Activated CD8-positive, alpha-beta T cell treated with anti-CD3 and anti-CD28 coated beads for 36 hours (primary cell): ENCODE data around the gene ZCCHC2. TPM values are rescaled to one million over a fixed set of nuclear protein-coding genes. Genes with fewer than 3 reads are reported as not detected.

Source experiments
- ATAC-seq: fragments of 200-7000 bp; cut with Tn5 transposase; one replicate; pipeline ENCODE4 v1.10.0; 2021; ENCODE audit warnings: mild to moderate bottlenecking, moderate library complexity
- CTCF ChIA-PET: fragments of 350-600 bp; sonication (Branson Sonifier 250); formaldehyde crosslinking; loops from one replicate; lab custom pipeline; 2021; ENCODE audit warnings: antibody characterized with exemption; lab: Charles Lee
- POLR2A ChIA-PET: fragments of 350-600 bp; sonication (Branson Sonifier 250); formaldehyde crosslinking; loops from one replicate; lab custom pipeline; 2021; ENCODE audit warnings: antibody characterized with exemption; lab: Charles Lee
- DNase-seq: peaks from one replicate; pipeline ENCODE4 v3.0.0-alpha.2; 2020
- H3K27ac Mint-ChIP-seq: one replicate; pipeline ENCODE4 v1.8.0; 2021; ENCODE audit warnings: mild to moderate bottlenecking, mixed read lengths
- H3K27me3 Mint-ChIP-seq: one replicate; pipeline ENCODE4 v1.8.0; 2021; ENCODE audit warnings: mixed read lengths
- H3K36me3 Mint-ChIP-seq: one replicate; pipeline ENCODE4 v1.8.0; 2021; ENCODE audit warnings: low read depth, mixed read lengths
- H3K4me1 Mint-ChIP-seq: one replicate; pipeline ENCODE4 v1.8.0; 2021; ENCODE audit warnings: low read depth, mixed read lengths
- H3K4me3 Mint-ChIP-seq: one replicate; pipeline ENCODE4 v1.8.0; 2021; ENCODE audit warnings: mild to moderate bottlenecking, moderate library complexity, mixed read lengths
- H3K9me3 Mint-ChIP-seq: one replicate; pipeline ENCODE4 v1.8.0; 2021; ENCODE audit warnings: mixed read lengths
- intact Hi-C: fragments of 100-400 bp; cut with micrococcal nuclease; formaldehyde crosslinking; loops from one replicate; pipeline ENCODE4 v1.10.0; 2022
- total RNA-seq, 2 experiments: library from RNA; stranded (reverse); gene quantifications; one replicate each; pipeline ENCODE4 v1.2.3, GENCODE V29; 2021
- TF ChIP-seq, protein P1 (sequence below): fragments of 200-600 bp; IDR thresholded peaks from one replicate; pipeline ENCODE4 v1.8.0; 2022; ENCODE audit warnings: antibody characterized with exemption, mild to moderate bottlenecking

Gene ZCCHC2
- total RNA-seq, 2 experiments from 2014 or later: 31.7 to 33.4 TPM

GRCh38 chr18:62538881-62539280 lies 16.1 kb downstream of the ZCCHC2 start:
- Mint-ChIP-seq H3K27me3 (no peaks in the 10 kb centered on the region), H3K36me3 (peaks cover 31% of the 10 kb centered on the region), H3K4me1 (peaks cover 35% of the 10 kb centered on the region), H3K9me3 (no peaks in the 10 kb centered on the region), H3K4me3 (no peak overlapping the region), H3K27ac (no peak overlapping the region)
- DNase-seq (no peak), ATAC-seq (no peak)
- intact Hi-C loops: no loop called here
- CTCF ChIA-PET: interaction anchor here (0.9 kb wide), 1 partner anchor 23 kb away, joined by 4 read pairs; no protein-coding TSS in a partner anchor
- TF ChIP-seq, protein P1, sequence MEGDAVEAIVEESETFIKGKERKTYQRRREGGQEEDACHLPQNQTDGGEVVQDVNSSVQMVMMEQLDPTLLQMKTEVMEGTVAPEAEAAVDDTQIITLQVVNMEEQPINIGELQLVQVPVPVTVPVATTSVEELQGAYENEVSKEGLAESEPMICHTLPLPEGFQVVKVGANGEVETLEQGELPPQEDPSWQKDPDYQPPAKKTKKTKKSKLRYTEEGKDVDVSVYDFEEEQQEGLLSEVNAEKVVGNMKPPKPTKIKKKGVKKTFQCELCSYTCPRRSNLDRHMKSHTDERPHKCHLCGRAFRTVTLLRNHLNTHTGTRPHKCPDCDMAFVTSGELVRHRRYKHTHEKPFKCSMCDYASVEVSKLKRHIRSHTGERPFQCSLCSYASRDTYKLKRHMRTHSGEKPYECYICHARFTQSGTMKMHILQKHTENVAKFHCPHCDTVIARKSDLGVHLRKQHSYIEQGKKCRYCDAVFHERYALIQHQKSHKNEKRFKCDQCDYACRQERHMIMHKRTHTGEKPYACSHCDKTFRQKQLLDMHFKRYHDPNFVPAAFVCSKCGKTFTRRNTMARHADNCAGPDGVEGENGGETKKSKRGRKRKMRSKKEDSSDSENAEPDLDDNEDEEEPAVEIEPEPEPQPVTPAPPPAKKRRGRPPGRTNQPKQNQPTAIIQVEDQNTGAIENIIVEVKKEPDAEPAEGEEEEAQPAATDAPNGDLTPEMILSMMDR: no peak
- POLR2A ChIA-PET: no interaction called here

GRCh38 chr18:62539284-62540165 lies 16.7 kb downstream of the ZCCHC2 start:
- Mint-ChIP-seq H3K4me3 (no peak overlapping the region), H3K9me3 (no peaks in the 10 kb centered on the region), H3K4me1 (peaks cover 28% of the 10 kb centered on the region), H3K27ac (no peak overlapping the region), H3K36me3 (peaks cover 34% of the 10 kb centered on the region), H3K27me3 (no peaks in the 10 kb centered on the region)
- ATAC-seq (no peak), DNase-seq (no peak)
- CTCF ChIA-PET: interaction anchor here (0.9 kb wide), 1 partner anchor 22 kb away, joined by 4 read pairs; no protein-coding TSS in a partner anchor
- intact Hi-C loops: no loop called here
- TF ChIP-seq, protein P1: no peak
- POLR2A ChIA-PET: interaction anchor here (1.2 to 1.5 kb wide), 2 partner anchors 11 to 13 kb away, joined by 3 read pairs; no protein-coding TSS in a partner anchor

GRCh38 chr18:62543021-62543420 lies 20.2 kb downstream of the ZCCHC2 start:
- ChIA-PET CTCF (interaction anchor here (1.2 to 1.4 kb wide), 2 partner anchors 42 to 117 kb away, joined by 3 read pairs; no protein-coding TSS in a partner anchor), POLR2A (interaction anchor here (0.8 kb wide), 1 partner anchor 17 kb away, joined by 3 read pairs; no protein-coding TSS in a partner anchor)
- no peak for DNase-seq
- TF ChIP-seq, protein P1: no peak
- no peak for ATAC-seq
- Mint-ChIP-seq H3K4me3 (no peak overlapping the region), H3K9me3 (no peaks in the 10 kb centered on the region), H3K27ac (no peak overlapping the region), H3K27me3 (no peaks in the 10 kb centered on the region), H3K4me1 (peaks cover under 1% of the 10 kb centered on the region), H3K36me3 (peaks cover 45% of the 10 kb centered on the region)
- intact Hi-C loops: no loop called here

GRCh38 chr18:62545098-62545497 lies 22.3 kb downstream of the ZCCHC2 start:
- Mint-ChIP-seq H3K27me3 (no peaks in the 10 kb centered on the region), H3K36me3 (peaks cover 48% of the 10 kb centered on the region), H3K4me3 (no peak overlapping the region), H3K27ac (no peak overlapping the region), H3K4me1 (no peaks in the 10 kb centered on the region), H3K9me3 (no peaks in the 10 kb centered on the region)
- DNase-seq (no peak), ATAC-seq (no peak)
- intact Hi-C loops: no loop called here
- CTCF ChIA-PET: no interaction called here
- POLR2A ChIA-PET: interaction anchor here (0.7 kb wide), 1 partner anchor 335 kb away, joined by 3 read pairs; no protein-coding TSS in a partner anchor
- TF ChIP-seq, protein P1: no peak

DNA sequence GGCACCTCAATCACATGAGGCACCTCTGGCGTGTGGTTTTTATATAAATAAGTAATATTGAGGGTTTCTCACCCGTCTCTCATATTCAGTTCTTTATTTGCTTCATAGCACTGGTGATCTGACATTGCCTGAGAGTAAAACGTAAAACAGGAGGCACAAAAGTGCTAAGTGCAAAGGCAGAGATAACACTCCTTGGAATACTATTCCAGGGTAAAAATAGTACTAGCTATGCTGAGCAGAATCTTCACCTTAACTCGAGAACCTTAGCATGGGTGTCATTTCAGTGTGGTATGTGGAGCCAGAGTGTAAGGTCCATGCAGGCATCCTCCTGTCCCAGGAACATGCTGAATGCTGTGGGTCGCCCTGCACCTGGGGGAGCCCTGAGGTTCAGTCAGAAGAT lies 26.9 kb downstream of the ZCCHC2 start:
- ChIA-PET POLR2A (no interaction called here), CTCF (interaction anchor here (1.4 kb wide), 1 partner anchor 37 kb away, joined by 4 read pairs; no protein-coding TSS in a partner anchor)
- Mint-ChIP-seq H3K4me1 (peaks cover 10% of the 10 kb centered on the region), H3K36me3 (peaks cover 50% of the 10 kb centered on the region), H3K27me3 (no peaks in the 10 kb centered on the region), H3K9me3 (no peaks in the 10 kb centered on the region), H3K4me3 (no peak overlapping the region), H3K27ac (no peak overlapping the region)
- TF ChIP-seq, protein P1: no peak
- intact Hi-C loops: no loop called here
- no peak for ATAC-seq
- DNase-seq: no peak
